Putamen (tissue), 1 donor: ENCODE results near the gene KDM4B.

Source experiments
- DNase-seq: peaks from one replicate; pipeline ENCODE4 v3.0.0-alpha.2; 2016; ENCODE audit warnings: low spot score

Gene KDM4B

DNA sequence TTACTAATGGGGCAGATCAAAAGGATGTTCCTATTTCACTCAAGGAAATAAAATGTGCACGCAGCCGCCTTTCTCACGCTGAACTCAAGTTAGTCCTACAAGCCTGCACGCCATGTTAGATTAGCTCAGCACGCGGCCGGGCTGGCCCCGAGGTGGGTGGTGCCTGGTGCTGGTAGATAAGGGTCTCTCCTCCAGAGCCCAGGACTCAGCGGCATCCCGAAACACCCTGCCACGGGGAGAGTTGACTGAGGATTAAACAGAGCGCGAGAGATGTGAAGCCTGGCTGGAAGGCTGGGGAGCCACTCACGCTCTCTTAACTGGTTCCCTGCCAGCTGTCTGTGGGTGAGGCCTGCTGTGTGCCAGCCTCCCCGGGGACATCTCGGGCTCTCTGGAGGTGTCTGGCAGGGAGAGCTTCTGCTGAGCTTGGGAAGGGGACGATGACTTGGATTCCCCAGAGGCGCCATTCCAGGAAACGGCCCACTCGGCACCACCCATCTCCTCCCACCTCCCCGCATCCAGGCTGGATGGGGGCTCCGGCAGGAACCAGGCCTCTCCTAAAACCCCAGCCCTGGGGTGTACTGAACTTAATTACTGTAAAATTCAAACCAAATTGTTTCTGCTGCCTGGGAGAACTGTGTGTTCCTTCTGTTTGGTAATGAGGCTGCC lies 122.2 kb downstream of the KDM4B start:
- DNase-seq = no peak

DNA sequence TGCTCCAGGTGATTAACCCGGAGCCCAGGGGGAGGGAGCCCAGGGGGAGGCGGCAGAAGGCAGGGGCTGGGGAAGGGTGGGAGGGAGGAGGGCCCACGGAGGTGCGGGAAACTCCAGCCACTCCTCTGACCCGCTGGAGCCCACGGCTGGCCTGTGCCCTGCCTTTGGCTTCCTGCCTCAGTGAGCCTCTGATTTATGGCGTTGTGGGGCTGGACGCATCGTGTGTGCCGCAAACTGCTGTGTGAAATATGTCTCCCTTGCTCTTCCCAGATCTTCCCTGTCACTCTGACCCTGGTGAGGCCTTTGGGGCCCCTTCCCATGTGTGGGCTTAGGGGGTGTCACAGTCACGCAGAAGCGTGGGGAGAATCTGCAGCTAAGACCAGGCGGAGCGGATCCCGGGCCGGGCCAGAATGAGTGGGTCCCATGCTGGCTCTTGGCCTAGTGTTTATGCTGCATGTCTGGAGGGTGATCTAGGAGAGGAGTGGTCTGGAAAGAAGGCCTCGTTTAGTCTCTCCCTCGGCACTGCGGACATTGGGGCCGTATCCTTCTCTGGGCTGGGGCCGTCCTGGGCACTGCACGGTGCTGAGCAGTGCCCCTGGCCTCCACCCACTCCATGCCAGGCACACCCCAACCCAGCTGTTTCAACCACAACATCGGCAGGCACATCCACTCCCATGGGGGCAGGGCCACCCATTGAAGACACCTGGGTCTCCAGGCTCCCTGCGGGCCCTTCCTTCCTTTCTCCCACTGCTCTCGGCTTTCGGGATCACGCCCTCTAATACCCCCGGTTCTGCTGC lies 123.0 kb downstream of the KDM4B start:
- DNase-seq = no peak

DNA sequence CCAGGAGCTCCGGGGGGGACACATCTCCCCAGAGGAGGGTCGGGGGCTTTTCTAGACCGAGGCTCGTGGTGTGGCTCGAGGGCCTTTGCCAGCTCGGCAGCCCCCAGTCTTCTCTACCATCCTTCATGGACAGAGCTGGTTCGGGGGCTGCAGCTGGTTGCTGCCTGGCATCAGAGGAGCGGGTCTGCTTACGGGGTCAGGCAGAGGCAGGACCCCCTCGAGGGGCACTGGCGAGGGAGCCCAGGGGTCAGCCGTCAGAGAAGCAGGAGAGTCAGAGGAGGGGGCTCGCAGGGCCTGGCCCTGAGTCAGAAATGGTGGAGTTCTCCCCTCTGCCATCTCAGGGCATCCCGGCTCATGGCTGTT lies 123.5 kb downstream of the KDM4B start:
- no peak for DNase-seq

DNA sequence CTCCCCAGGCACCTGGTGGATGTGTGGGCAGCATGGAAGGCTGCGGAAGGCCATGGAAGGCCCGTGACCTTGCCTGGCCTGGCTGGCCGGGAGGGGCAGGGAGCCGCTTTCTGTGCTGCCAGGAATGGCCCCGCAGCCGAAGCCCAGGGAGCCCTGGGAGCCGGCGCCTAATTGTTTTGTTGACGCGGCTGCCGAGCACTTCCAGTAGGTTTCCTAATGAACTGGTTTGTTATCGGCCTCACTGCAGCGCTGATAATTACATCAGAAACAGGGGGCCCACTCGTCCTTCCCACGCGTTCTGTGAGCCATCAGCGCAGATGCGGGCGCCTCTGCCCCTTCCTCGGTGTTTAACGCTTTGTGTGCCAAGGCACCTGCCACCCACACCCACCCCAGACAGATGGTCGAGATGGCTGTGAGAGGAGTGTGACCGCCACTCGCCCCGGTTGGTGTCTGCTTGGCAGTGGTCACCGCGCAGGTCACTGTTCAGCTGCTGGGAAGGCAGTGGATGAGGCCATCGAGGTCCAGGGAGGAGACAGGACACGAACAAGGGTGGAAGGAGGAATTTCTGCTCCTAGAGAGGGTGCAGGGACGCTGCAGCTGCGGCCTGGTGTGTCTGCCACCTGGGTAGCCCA lies 124.5 kb downstream of the KDM4B start:
- DNase-seq = no peak

DNA sequence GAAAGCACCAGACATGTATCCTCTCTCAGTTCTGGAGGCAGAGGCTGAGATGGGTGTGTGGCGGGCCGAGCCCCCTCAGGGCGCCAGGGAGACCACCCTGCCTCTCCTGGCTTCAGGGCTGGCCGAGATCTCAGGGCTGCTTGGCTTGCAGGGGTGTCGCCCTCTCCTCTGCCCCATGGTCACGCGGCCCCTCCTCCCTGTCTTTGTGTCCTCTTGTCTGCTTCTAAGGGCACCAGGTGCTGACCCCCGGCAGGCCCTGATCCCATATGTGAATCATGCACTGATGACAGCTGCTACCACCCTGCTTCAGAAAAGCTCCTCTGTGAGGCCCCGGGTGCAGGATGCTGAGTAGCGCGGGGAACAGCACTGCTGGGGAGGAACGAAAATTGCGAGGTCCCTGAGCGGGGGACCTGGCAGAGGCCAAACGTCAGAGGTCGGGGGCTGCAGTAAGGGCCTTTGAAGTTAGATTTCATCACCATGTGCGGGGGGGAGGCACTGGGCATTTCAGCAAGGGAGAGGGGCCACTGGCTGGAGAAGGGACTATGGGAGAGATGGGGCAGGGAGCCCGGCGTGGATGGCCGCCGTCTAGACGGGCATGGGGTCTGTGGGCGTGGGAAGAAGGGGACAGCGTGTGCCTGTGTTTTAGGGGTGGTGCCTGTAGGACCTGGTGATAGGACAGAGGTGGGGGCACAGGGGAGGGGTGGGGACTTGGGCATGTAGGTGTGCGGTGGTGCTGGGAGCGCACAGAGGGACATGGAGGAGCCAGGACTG lies 125.2 kb downstream of the KDM4B start:
- no peak for DNase-seq

DNA sequence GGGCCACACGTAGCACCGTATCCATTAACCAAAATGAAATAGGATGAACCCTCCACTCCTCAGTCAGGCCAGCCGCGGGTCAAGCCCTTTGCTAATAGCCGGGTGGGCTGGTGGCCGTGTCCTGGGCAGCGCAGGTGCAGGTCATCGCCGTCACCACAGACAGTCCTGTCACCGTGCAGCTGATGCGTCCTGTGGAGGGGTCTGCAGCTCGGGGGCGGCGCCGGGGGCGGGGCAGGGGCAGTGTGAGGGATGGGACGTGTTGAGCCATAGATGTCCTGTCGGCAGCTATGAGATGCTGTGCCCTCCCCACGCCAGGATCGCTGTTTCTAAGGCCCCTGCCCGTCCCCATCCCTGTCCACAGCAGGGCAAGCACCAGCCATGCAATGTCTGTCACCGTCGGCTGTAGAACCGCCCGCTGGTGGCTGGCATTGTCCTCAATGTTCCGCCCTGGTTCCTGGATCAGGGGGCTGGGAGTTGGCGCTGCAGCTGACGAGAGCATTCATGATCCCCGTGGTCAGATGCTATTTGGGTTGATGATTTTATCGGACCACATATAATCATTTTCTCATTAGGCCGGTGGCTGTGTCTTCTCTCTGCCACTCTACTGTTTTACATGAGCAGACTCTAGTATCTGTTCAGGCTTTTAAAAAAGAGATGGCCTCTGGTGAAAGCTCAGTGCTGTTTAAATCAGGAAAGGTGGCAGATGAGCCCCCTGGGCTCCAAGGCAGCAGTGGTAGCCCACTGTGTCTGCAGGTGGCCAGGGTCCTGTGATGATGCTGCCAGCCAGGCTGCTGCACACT lies 126.1 kb downstream of the KDM4B start:
- no peak for DNase-seq

DNA sequence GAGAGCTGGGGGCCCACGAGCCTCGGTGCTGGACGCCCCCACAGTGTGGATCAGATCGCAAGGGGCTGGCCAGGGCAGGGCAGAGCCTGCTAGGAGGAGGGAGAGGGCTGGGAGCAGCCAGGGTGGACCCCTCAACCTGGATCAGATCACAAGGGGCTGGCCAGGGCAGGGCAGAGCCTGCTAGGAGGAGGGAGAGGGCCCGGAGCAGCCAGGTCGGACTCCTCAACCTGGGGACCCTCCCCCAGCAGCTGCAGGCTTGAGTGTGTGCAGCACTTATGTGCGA lies 126.6 kb downstream of the KDM4B start:
- no peak for DNase-seq

DNA sequence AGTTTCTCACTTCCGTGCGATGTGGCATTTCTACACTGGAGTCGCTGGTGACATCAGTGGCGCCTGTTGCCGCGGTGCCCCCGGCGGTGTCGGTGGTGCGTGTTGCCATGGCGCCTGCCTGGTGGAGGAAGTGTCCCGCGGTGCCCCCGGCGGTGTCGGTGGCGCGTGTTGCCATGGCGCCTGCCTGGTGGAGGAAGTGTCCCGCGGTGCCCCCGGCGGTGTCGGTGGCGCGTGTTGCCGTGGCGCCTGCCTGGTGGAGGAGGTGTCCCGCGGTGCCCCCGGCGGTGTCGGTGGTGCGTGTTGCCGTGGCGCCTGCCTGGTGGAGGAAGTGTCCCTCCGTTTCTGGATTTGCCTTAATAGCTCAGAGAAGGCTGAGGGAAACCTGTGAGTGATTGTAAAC lies 127.6 kb downstream of the KDM4B start:
- DNase-seq = no peak

DNA sequence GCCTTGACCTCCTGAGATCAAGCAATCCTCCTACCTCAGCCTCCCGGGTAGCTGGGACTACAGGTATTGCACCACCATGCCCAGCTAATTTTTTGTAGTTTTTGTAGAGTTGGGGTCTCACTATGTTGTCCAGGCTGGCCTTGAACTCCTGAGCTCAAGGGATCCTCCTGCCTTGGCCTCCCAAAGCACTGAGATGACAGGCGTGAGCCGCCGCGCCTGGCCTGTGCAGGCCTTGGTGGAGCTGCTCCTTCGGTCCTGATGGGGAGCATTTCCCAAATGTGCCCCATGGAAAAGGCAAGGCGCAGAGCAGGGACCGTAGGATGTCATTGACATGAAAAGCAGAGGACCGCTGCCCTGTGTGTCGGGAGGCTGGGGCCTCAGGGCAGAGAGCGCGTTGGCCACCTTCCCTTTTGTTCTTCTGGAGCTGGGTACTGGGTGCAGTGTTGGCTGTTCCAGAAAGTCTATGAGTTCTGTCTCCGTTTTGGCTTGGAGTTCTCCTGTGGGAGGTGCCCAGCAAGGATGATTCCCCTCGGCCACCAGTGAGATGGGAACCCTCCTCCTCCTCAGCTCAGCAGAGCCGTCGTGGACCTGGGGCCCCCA lies 128.5 kb downstream of the KDM4B start:
- no peak for DNase-seq

DNA sequence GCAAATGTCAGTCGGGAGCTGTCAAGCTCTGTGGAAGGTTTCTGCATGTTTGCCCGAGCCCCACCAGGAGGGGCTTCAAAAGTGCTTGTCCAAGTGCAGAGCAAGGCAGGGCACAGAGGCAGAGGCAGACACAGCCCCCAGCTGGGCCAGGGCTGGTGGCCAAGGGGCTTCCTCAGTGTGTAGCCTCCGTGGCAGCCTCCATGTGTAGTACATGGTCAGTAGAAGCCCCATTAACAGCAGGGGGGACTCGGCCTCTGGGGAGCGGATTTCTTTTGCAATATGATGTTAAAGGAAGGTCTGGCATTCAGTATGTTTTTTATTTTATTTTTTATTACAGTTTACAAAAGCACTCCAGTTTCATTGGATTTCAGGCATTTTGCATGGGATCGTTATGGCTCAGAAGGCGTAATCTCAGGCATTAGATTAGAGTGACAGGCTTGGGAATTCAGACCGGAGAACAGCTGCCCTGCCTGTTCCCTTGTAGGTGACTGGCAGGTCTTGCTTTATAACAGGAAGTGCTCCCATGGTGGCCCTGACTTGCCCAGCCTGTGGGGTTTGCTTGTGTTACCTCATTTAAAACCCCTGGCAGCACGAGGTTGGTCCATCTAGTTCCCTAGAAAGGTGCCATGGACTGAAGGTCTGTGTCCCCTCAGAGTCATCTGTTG lies 129.2 kb downstream of the KDM4B start:
- DNase-seq = no peak

DNA sequence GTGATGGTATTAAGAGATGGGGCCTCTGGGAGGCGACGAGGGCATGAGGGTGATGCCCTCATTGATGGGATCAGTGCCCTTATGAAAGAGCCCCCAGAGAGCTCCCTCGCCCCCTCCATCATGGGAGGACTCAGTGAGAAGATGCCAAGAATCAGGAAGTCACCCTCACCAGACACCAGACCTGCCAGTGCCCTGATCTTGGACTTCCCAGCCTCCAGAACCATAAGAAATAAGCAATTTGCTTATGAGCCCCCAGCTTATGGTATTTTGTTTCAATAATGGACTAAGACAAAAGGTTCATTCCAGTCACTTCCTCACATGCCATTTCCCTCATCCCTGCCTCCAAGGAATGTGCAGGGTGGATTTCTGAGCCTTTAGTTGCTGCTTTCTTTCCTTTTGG lies 129.7 kb downstream of the KDM4B start:
- DNase-seq = no peak

DNA sequence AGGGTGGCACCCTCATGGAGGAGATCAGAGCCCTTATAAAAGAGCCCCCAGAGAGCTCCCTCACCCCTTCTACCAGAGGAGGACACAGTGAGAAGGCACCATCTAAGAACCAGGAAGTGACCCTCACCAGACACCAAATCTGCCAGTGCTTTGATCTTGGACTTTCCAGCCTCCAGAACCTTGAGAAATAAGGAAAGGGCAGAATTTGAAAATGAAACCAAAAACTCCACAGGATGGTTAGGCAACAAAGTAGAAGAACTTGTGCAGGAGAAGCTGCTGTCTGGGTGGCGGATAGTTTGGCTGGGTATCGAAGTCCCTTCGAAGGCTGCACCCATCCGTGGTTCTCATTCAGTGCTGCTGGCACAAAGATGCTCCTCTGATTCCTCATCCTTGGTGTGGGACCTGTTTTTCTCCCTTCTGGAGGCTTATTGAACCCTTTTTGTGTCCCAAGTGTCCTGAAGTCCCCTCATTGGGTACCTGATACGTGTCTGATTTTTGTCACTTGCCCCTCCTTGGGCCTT lies 130.8 kb downstream of the KDM4B start:
- DNase-seq = no peak

DNA sequence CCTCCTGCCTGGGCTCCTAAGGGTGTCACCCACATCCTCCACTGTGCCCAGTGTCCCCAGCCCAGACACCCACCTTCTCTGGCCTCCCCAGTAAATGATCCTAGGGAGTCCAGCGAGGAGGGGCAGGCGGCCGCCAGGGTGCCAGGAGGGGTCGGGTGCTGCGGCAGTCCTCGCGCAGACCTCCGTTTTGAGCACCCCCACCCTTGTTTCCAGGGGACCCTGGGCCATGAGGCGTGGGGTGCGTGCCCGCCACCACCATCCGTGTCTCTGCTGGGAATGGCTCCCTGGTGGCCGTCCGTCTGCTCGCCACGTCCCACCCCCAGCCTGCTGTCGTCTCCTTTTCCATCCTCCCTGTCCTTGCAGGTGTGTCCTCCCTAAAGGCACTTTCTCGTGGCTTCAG lies 133.0 kb downstream of the KDM4B start:
- no peak for DNase-seq

DNA sequence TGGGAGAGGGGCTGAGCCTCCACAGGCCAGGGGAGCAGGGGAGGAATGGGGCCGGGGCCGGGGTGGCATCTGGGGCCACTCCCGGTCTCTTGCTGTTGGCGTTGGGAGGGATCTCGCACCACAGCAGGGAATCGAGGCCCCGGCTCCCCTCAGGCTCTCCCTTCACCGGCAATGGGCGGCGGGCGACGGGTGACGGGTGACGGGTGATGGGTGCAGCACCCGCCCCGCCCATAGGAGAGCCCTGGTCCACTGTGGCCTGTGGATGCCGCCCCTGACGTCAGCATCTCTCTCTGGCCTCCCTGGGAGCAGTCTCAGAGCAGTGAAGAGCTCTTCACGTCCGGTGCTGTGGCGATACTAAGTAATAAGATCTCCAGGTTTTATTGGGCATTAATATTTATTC lies 133.6 kb downstream of the KDM4B start:
- DNase-seq = no peak

DNA sequence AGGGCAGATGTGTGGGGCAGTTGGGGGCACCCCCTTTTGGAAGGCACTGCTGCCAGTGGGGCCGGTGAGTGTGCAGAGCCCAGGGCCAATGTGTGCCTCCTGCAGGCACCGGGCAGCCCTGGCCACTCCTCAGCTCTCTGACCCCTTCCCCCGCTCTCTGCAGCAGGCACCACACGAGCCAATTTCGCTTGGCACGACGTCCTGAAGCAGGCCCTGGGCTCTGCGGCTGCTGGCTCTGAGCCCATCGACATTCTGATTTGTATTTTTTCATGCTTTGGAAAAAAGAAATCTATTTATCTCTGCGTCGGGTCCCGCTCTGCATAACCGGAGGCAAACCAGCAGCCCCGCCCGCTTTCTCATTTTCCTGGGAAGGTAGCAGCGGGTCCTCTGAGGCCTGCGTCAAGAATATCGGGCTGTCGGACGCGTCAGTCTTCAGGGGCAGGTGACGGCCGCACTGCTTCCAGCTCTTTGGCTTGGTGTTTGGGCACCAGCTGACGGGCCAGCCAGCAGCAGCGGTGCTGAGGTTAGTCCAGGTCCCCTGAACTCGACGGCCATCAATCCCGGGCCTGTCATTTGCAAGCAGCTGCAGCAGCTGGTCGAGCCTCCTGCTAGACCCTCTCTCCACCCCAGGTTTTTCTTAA lies 134.3 kb downstream of the KDM4B start:
- no peak for DNase-seq

DNA sequence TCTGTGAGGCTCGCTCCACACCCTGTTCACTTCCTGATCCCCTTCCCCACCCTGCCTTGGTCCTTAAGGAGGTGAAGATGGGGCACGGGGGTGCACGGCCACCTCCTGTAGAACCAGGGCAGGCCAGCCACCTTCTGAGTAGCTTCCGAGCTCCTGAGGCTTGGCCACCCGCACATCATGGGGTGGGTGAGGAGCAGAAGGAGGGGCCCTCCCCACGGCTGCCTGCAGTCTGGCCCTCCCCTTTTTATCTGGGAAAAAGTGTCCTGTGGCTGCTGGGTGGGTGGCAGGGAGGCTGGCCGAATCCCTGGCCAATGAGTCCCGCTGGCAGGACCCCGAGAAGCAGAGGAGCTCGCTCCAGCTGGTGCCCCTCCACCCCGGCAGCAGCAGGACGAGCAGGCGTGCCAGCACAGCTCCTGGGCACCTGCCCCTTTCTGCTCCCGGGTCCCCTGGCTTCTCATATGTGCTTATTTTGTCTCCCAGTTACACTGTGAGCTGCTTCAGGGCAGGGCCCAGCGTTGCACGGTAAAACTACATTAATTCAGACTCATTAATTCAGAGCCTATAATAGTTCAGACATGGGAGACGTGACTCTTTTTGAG lies 135.0 kb downstream of the KDM4B start:
- no peak for DNase-seq

DNA sequence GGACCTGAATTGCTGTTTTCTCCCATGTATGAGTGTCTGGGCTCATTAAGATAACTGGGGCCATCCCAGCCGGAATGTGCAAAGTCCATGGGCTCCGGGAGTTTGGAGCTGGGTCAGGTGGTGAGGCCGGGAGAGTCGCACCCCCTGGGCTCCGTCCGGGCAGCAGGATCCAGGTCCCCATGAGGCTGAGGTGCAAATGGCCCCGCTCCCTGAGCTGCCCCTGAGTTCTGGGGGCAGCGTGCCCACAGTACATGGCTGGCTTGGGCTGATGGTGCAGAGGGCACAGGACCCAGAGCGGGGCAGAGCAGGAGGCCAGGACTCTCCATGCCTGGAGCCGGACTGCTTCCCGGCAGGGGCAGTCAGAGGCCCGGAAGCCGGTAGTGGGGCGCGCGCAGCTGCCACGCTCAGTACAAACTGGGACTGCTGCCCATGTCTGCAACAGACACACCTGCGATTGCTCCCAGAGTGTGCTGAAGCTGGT lies 136.0 kb downstream of the KDM4B start:
- DNase-seq = no peak

DNA sequence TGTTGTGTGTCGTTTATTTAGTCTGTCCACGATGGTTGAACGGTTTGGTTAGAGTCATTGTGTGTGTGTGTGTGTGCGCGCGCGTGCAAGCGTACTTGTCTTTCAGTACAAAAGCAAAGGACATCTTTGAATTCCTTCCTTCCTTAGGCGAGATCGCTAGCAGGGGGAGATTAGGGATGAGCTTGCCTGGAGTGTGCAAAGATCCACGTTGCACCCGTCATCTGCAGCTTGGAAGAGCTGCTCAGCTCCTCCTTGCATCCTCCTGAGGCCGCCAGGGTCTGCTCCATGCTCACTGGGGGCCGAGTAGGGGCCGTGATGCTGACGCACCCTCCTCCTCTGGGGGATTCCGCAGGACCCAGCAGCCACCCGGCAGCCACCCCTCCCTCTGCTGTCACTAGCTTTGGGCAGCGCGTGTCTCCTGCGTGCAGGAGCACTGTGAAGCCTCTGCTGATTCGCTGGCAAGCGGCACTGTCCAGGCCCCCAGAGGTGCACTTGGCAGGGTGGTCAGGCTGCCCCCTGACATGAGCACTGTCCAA lies 137.3 kb downstream of the KDM4B start:
- no peak for DNase-seq

DNA sequence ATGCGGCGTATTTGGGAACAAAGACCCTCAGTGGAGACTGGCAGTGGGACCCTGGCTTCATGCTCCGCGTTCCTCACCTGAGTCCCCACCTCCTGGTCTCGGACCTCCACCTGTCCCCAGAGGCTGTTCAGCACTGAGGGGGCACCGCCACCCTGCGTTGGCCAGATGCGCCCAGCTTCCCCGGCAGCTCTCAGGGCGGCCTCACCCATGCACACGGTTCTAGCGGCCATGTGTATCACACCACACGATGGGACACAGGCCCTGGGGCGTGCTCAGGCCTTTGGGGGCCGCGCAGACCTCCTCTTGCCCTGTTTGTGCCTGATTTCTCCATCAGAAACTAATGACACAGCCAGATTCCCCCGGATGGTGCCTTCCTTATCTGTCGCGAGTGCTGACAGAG lies 138.1 kb downstream of the KDM4B start:
- DNase-seq = no peak
